K562 (cell line): ENCODE data around the gene CNOT2. TPM values are rescaled to one million over a fixed set of nuclear protein-coding genes. Genes with fewer than 3 reads are reported as not detected.

Experiments
- BACH1 ChIP-seq: fragments of 200-800 bp; sonication (Bioruptor generic); IDR thresholded peaks from 2 replicates; pipeline ENCODE4 v1.6.1; 2016; ENCODE audit warnings: missing genetic modification characterization, missing compliant biosample characterization
- GATAD2B ChIP-seq: fragments of 450-650 bp; IDR thresholded peaks from 2 replicates; pipeline ENCODE4 v1.6.1; 2017; ENCODE audit warnings: mild to moderate bottlenecking, borderline replicate concordance
- HDAC2 ChIP-seq: fragments of 450-650 bp; IDR thresholded peaks from 2 replicates; pipeline ENCODE4 v1.6.1; 2016; ENCODE audit warnings: mild to moderate bottlenecking
- MAFG ChIP-seq: fragments of 450-650 bp; conservative IDR thresholded peaks from 2 replicates; pipeline ENCODE4 v1.6.1; 2016; ENCODE audit warnings: missing genetic modification characterization, missing compliant biosample characterization
- SOX6 ChIP-seq: fragments of 450-650 bp; IDR thresholded peaks from 2 replicates; pipeline ENCODE4 v1.6.1; 2014; ENCODE audit warnings: mild to moderate bottlenecking
- ZFX ChIP-seq: sonication (generic); formaldehyde crosslinking; IDR thresholded peaks from 2 replicates; pipeline ENCODE4 v1.8.0; 2022; ENCODE audit warnings: mild to moderate bottlenecking, missing genetic modification reagents, moderate library complexity
- ZNF232 ChIP-seq: sonication (generic); formaldehyde crosslinking; IDR thresholded peaks from 2 replicates; pipeline ENCODE4 v1.8.0; 2022; ENCODE audit warnings: mild to moderate bottlenecking, missing genetic modification reagents
- ZNF764 ChIP-seq: fragments of 250-450 bp; sonication (Bioruptor Pico); IDR thresholded peaks from 2 replicates; pipeline ENCODE4 v1.4.0; 2020; ENCODE audit warnings: low read depth, mild to moderate bottlenecking, moderate library complexity
- polyA plus RNA-seq, 8 experiments: library from polyadenylated mRNA; depleted of rRNA in 4 of 8; stranded (reverse) in 5 of 8; unstranded in 3 of 8; fragments of >200 nt; fragmentation: Nextera tagmentation in 2 of 8; fragmentation: Illumina TruSeq in 1 of 8; extraction: Ambion mirVana in 2 of 8; extraction: Trizol in 1 of 8; gene quantifications; 2 replicates each; pipeline versions ENCODE4 v1.2.1 to v1.2.3, GENCODE V29; 2011 to 2014; ENCODE audit warnings: inconsistent platforms in 1 of 8, missing spikeins in 1 of 8
- total RNA-seq, 7 experiments: library from RNA; depleted of rRNA in 6 of 7; stranded (reverse); fragments of >200 nt in 6 of 7; fragmentation: Illumina TruSeq in 2 of 7; extraction: Trizol in 2 of 7; gene quantifications; 2 replicates each; pipeline versions ENCODE4 v1.2.1 to v1.2.3, GENCODE V29; 2011 to 2021; ENCODE audit warnings: low replicate concordance in 1 of 7
- TF ChIP-seq, protein P1 (sequence below): fragments of 450-650 bp; IDR thresholded peaks from 2 replicates; pipeline ENCODE4 v1.6.1; 2016; ENCODE audit warnings: low read depth, mild to moderate bottlenecking, moderate library complexity
- TF ChIP-seq, protein P2 (sequence below), 3 experiments: IDR thresholded peaks in 2 of 3; conservative IDR thresholded peaks in 1 of 3; 2 replicates each; pipeline ENCODE4 v1.5.1; 2011 to 2012; ENCODE audit warnings: low read length in 3 of 3, mild to moderate bottlenecking in 3 of 3, control low read depth in 2 of 3, improper control_type of control experiment in 1 of 3, inconsistent platforms in 1 of 3, low read depth in 1 of 3, mixed read lengths in 1 of 3, moderate library complexity in 1 of 3; ENCODE audit not compliant: insufficient read depth in 2 of 3
- TF ChIP-seq, protein P3 (sequence below): fragments of 250-450 bp; sonication (Bioruptor Pico); IDR thresholded peaks from 2 replicates; pipeline ENCODE4 v1.8.0; 2022; ENCODE audit warnings: moderate library complexity, mild to moderate bottlenecking, inconsistent platforms
- TF ChIP-seq, protein P4 (sequence below): fragments of 150-350 bp; IDR thresholded peaks from 2 replicates; pipeline ENCODE4 v1.6.1; 2014; ENCODE audit warnings: low read depth, mild to moderate bottlenecking, low read length, borderline replicate concordance
- TF ChIP-seq, protein P5 (sequence below): fragments of 250-450 bp; sonication (Bioruptor Pico); IDR thresholded peaks from 2 replicates; pipeline ENCODE4 v1.4.0; 2020

CNOT2 gene
- total and polyA plus RNA-seq, 9 of the 15 experiments (the other 6 are each of a cell fraction or from before 2014, with no cell fraction given): 43.6 to 119 (median 84.4) TPM

DNA sequence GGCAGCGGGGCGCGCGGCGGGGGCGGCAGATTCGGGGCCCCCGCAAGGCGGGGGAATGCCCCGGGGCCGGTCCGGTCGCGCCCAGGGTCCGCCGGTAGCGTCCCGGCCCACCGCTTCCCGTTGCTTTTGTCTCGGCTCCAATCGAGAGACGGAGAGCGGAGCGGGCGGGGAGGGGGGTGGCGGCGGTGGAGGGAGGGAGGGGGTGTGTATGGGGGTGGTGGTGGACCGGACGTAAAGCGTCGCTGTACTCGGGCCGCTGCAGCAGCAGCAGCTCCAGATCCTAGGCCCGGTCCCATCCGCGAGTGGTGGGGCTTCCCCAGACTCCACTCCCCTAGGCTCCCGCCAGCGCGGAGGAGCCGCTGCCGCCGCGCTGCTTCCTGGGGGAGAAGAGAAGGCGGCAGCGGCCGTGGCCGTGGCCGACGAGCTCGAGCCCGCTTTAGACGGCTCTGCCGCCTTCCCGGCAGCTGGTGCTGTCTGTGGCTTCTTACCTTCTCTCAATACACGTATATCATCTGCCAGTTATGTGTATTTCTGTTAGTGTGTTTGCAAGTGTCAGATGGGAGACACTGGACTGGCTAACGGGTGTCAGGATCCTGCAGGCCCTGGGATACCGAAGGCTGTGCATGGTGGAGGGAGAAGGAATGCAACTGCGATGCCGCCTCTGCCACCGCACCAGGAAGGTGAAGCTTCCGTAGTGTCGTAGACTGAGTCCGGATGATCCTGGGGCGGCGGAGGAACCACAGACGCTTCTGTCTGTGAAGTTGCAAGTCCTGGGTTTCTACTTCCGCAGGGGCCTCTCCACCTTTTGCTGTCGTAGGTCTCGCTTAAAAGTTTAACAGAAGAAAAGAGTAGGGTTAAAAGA, 508 bp downstream of the CNOT2 start (continued):
- TF ChIP-seq ZNF232 (CRISPR knock-in tag) (no peak), ZNF764 (CRISPR knock-in tag) (no peak), ZFX (CRISPR knock-in tag) (peak; percentile 1; the same call in 1 of the 2 replicates), HDAC2 (no peak), BACH1 (tag) (no peak), MAFG (tag) (no peak), SOX6 (no peak), GATAD2B (no peak)
- TF ChIP-seq, protein P1, sequence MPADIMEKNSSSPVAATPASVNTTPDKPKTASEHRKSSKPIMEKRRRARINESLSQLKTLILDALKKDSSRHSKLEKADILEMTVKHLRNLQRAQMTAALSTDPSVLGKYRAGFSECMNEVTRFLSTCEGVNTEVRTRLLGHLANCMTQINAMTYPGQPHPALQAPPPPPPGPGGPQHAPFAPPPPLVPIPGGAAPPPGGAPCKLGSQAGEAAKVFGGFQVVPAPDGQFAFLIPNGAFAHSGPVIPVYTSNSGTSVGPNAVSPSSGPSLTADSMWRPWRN: no peak
- TF ChIP-seq, protein P2, sequence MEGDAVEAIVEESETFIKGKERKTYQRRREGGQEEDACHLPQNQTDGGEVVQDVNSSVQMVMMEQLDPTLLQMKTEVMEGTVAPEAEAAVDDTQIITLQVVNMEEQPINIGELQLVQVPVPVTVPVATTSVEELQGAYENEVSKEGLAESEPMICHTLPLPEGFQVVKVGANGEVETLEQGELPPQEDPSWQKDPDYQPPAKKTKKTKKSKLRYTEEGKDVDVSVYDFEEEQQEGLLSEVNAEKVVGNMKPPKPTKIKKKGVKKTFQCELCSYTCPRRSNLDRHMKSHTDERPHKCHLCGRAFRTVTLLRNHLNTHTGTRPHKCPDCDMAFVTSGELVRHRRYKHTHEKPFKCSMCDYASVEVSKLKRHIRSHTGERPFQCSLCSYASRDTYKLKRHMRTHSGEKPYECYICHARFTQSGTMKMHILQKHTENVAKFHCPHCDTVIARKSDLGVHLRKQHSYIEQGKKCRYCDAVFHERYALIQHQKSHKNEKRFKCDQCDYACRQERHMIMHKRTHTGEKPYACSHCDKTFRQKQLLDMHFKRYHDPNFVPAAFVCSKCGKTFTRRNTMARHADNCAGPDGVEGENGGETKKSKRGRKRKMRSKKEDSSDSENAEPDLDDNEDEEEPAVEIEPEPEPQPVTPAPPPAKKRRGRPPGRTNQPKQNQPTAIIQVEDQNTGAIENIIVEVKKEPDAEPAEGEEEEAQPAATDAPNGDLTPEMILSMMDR (IDR thresholded peaks at IDR 0.05 in 2 of 3, conservative IDR thresholded peaks at IDR 0.05 in 1 of 3; ENCODE audit: insufficient read depth in 2 of 3, low read depth in 1 of 3, low read length in 3 of 3): no peak
- TF ChIP-seq, protein P3, sequence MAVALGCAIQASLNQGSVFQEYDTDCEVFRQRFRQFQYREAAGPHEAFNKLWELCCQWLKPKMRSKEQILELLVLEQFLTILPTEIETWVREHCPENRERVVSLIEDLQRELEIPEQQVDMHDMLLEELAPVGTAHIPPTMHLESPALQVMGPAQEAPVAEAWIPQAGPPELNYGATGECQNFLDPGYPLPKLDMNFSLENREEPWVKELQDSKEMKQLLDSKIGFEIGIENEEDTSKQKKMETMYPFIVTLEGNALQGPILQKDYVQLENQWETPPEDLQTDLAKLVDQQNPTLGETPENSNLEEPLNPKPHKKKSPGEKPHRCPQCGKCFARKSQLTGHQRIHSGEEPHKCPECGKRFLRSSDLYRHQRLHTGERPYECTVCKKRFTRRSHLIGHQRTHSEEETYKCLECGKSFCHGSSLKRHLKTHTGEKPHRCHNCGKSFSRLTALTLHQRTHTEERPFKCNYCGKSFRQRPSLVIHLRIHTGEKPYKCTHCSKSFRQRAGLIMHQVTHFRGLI (CRISPR knock-in tag): 0 out of 2 replicates have a peak, but pooled peaks have one; percentile 13
- TF ChIP-seq, protein P4, sequence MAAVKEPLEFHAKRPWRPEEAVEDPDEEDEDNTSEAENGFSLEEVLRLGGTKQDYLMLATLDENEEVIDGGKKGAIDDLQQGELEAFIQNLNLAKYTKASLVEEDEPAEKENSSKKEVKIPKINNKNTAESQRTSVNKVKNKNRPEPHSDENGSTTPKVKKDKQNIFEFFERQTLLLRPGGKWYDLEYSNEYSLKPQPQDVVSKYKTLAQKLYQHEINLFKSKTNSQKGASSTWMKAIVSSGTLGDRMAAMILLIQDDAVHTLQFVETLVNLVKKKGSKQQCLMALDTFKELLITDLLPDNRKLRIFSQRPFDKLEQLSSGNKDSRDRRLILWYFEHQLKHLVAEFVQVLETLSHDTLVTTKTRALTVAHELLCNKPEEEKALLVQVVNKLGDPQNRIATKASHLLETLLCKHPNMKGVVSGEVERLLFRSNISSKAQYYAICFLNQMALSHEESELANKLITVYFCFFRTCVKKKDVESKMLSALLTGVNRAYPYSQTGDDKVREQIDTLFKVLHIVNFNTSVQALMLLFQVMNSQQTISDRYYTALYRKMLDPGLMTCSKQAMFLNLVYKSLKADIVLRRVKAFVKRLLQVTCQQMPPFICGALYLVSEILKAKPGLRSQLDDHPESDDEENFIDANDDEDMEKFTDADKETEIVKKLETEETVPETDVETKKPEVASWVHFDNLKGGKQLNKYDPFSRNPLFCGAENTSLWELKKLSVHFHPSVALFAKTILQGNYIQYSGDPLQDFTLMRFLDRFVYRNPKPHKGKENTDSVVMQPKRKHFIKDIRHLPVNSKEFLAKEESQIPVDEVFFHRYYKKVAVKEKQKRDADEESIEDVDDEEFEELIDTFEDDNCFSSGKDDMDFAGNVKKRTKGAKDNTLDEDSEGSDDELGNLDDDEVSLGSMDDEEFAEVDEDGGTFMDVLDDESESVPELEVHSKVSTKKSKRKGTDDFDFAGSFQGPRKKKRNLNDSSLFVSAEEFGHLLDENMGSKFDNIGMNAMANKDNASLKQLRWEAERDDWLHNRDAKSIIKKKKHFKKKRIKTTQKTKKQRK: no peak
- TF ChIP-seq, protein P5, sequence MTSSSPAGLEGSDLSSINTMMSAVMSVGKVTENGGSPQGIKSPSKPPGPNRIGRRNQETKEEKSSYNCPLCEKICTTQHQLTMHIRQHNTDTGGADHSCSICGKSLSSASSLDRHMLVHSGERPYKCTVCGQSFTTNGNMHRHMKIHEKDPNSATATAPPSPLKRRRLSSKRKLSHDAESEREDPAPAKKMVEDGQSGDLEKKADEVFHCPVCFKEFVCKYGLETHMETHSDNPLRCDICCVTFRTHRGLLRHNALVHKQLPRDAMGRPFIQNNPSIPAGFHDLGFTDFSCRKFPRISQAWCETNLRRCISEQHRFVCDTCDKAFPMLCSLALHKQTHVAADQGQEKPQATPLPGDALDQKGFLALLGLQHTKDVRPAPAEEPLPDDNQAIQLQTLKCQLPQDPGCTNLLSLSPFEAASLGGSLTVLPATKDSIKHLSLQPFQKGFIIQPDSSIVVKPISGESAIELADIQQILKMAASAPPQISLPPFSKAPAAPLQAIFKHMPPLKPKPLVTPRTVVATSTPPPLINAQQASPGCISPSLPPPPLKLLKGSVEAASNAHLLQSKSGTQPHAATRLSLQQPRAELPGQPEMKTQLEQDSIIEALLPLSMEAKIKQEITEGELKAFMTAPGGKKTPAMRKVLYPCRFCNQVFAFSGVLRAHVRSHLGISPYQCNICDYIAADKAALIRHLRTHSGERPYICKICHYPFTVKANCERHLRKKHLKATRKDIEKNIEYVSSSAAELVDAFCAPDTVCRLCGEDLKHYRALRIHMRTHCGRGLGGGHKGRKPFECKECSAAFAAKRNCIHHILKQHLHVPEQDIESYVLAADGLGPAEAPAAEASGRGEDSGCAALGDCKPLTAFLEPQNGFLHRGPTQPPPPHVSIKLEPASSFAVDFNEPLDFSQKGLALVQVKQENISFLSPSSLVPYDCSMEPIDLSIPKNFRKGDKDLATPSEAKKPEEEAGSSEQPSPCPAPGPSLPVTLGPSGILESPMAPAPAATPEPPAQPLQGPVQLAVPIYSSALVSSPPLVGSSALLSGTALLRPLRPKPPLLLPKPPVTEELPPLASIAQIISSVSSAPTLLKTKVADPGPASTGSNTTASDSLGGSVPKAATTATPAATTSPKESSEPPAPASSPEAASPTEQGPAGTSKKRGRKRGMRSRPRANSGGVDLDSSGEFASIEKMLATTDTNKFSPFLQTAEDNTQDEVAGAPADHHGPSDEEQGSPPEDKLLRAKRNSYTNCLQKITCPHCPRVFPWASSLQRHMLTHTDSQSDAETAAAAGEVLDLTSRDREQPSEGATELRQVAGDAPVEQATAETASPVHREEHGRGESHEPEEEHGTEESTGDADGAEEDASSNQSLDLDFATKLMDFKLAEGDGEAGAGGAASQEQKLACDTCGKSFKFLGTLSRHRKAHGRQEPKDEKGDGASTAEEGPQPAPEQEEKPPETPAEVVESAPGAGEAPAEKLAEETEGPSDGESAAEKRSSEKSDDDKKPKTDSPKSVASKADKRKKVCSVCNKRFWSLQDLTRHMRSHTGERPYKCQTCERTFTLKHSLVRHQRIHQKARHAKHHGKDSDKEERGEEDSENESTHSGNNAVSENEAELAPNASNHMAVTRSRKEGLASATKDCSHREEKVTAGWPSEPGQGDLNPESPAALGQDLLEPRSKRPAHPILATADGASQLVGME: no peak
